ENCODE results near the gene SH3RF1. TPM values are rescaled to one million over a fixed set of nuclear protein-coding genes. Genes with fewer than 3 reads are reported as not detected.

Gene SH3RF1
- total and polyA plus RNA-seq, 7 experiments from 2014 or later = 0.08 to 3.8 (median 0.50) TPM; not detected in 3

DNA sequence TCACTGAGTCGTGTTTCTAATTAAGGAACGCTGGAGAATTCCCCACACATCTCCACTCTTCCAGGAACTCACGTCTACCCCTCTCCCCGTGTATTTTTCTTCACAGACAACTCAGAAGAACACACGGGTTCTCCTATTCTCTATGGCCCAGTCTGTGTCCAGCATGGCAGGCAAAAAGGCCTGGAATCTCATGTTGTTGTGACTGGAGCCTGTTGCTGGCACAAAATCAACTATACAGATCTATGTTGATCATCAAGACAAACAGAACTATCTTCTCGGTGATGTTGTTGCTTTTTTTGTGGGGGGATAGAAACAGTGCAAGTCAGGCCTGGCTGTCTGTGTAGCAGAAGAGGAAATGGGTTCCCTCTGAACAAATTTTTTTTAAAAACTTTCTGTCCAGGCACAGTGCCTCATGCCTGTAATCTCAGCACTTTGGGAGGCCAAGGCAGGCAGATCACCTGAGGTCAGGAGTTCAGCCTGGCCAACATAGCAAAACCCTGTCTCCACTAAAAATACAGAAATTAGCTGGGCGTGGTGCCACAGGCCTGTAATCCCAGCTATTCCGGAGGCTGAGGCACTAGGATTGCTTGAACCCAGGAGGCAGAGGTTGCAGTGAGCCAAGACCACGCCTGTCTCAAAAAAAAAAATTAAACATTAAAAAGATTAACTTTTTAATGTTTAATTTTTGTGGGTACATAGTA, 210.2 kb downstream of the SH3RF1 start:
- H3K4me3 ChIP-seq (ENCODE audit: low read length) = no peak overlapping the region
- POLR2A ChIA-PET = no interaction called here
- H3K4me1 Mint-ChIP-seq = peaks cover 0 to 3% (median 0%) of the 10 kb centered on the region in 7 donors
- no peaks in the 10 kb centered on the region for H3K27me3 ChIP-seq (ENCODE audit: control insufficient read depth in 2 of 2, insufficient read depth in 2 of 2, low read length in 2 of 2)
- H3K9me3 ChIP-seq (ENCODE audit: control insufficient read depth in 2 of 3, low read length in 3 of 3) = no peaks in the 10 kb centered on the region
- no peak for ATAC-seq
- no peaks in the 10 kb centered on the region for H3K36me3 ChIP-seq (ENCODE audit: control insufficient read depth in 2 of 3, insufficient read depth in 3 of 3, low read length in 3 of 3)
- no peaks in the 10 kb centered on the region for H3K9me3 Mint-ChIP-seq
- CTCF ChIA-PET = no interaction called here
- no peak for DNase-seq
- H3K4me1 ChIP-seq (ENCODE audit: control insufficient read depth in 2 of 2, insufficient read depth in 2 of 2, low read length in 2 of 2) = no peaks in the 10 kb centered on the region
- H3K36me3 Mint-ChIP-seq = no peaks in the 10 kb centered on the region
- no peak overlapping the region for H3K4me3 Mint-ChIP-seq
- H3K27ac ChIP-seq (ENCODE audit: low read depth, low read length) = no peak overlapping the region
- H3K27ac Mint-ChIP-seq = no peak overlapping the region
- intact Hi-C loops (cut with micrococcal nuclease) = no loop called here
- peaks cover 0 to 9% (median 0%) of the 10 kb centered on the region in 5 donors for H3K27me3 Mint-ChIP-seq

DNA sequence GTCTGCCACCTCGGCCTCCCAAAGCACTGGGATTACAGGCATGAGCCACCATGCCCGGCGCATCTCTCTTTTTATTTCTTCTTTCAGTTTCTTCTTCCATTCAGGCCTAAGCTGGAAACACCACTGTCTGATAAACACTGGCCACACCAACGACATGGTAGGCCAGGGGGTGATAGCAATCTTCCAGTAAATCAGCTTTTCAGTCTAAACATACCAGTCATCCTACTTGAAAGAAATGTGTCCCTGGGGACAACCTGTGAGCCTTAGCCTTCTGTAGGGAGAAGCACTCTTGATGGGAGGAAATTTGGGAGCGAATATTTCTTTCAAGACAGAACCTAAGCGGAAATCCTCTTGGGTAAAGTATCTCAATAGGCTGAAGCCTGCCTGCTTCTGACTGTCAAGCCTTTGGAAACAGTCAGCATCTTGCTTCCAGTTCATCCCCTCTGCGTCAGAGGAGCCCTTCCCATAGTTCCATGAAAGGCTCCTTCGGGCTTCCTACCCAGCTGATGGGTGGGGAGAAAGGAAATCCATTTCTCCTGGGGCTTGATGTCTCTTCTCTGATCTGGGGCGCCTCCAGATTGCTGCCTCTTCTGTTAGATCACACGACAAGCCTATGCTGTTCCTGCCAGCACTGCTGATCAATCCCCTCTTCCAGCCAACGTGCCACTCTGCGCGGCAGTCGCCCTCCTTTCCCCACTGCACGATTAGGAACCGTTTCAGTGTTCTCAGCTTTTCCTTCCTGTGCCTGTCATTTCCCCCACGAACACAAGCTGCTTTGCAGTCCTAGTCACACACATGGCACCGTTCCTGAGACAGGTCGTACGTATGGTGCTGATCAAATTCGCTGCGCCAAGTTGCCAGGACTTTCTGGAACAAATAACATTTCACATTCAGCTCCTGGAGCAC, 211.2 kb downstream of the SH3RF1 start:
- no peak overlapping the region for H3K4me3 Mint-ChIP-seq
- no peaks in the 10 kb centered on the region for H3K4me1 ChIP-seq (ENCODE audit: control insufficient read depth in 2 of 2, insufficient read depth in 2 of 2, low read length in 2 of 2)
- ChIA-PET CTCF (no interaction called here), POLR2A (no interaction called here)
- H3K36me3 Mint-ChIP-seq = no peaks in the 10 kb centered on the region
- H3K27ac ChIP-seq (ENCODE audit: low read depth, low read length) = no peak overlapping the region
- no peaks in the 10 kb centered on the region for H3K9me3 Mint-ChIP-seq
- no peak for ATAC-seq
- intact Hi-C loops (cut with micrococcal nuclease) = no loop called here
- DNase-seq = no peak
- H3K4me3 ChIP-seq (ENCODE audit: low read length) = no peak overlapping the region
- H3K9me3 ChIP-seq (ENCODE audit: control insufficient read depth in 2 of 3, low read length in 3 of 3) = no peaks in the 10 kb centered on the region
- peaks cover 0 to 3% (median 0%) of the 10 kb centered on the region in 7 donors for H3K4me1 Mint-ChIP-seq
- no peak overlapping the region for H3K27ac Mint-ChIP-seq
- no peaks in the 10 kb centered on the region for H3K27me3 ChIP-seq (ENCODE audit: control insufficient read depth in 2 of 2, insufficient read depth in 2 of 2, low read length in 2 of 2)
- H3K36me3 ChIP-seq (ENCODE audit: control insufficient read depth in 2 of 3, insufficient read depth in 3 of 3, low read length in 3 of 3) = no peaks in the 10 kb centered on the region
- H3K27me3 Mint-ChIP-seq = peaks cover 0 to 9% (median 0%) of the 10 kb centered on the region in 5 donors

DNA sequence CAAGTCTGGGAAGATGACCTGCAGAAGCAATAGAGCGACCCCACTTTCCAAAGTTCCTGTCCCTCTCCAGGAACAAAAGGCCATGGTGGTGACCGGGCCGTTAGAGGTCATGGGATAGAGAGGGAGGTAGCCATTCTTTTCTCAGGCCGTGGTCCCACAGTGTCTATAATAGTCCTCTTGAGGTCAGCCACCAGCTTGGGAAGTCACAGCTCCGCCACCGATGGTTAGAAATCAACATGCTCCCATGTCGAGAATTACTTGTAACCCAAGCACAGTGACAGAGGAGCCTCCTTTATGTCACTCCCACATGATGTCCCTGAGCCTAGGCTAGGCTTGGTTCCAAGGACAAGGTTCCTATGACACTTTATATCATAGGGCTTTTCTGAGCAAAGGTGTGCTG, 212.4 kb downstream of the SH3RF1 start:
- Mint-ChIP-seq H3K27me3 (peaks cover 0 to 9% (median 0%) of the 10 kb centered on the region in 5 donors), H3K36me3 (no peaks in the 10 kb centered on the region), H3K9me3 (no peaks in the 10 kb centered on the region), H3K4me1 (peaks cover 0 to 3% (median 0%) of the 10 kb centered on the region in 7 donors), H3K27ac (no peak overlapping the region), H3K4me3 (no peak overlapping the region)
- no peaks in the 10 kb centered on the region for H3K4me1 ChIP-seq (ENCODE audit: control insufficient read depth in 2 of 2, insufficient read depth in 2 of 2, low read length in 2 of 2)
- no peaks in the 10 kb centered on the region for H3K27me3 ChIP-seq (ENCODE audit: control insufficient read depth in 2 of 2, insufficient read depth in 2 of 2, low read length in 2 of 2)
- DNase-seq (no peak), ATAC-seq (no peak)
- no peak overlapping the region for H3K27ac ChIP-seq (ENCODE audit: low read depth, low read length)
- H3K9me3 ChIP-seq (ENCODE audit: control insufficient read depth in 2 of 3, low read length in 3 of 3) = no peaks in the 10 kb centered on the region
- H3K36me3 ChIP-seq (ENCODE audit: control insufficient read depth in 2 of 3, insufficient read depth in 3 of 3, low read length in 3 of 3) = no peaks in the 10 kb centered on the region
- ChIA-PET CTCF (no interaction called here), POLR2A (no interaction called here)
- no peak overlapping the region for H3K4me3 ChIP-seq (ENCODE audit: low read length)
- intact Hi-C loops (cut with micrococcal nuclease) = no loop called here

DNA sequence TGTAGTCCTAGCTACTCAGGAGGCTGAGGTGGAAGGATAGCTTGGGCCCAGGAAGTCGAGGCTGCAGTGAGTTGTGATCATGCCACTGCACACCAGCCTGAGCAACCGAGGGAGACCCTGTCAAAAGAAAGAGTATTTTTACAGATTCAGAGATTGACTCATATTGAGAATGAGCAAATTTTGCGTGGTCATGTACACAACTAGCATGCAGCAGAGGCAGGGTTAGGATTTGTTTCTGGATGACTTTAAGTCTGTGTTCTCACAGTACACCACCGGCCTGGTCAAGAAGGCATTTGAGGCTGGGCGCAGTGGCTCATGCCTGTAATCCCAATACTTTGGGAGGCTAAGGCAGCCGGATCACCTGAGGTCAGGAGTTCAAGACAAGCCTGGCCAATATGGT, 215.9 kb downstream of the SH3RF1 start:
- ATAC-seq (no peak), DNase-seq (no peak)
- ChIA-PET CTCF (no interaction called here), POLR2A (no interaction called here)
- intact Hi-C loops (cut with micrococcal nuclease) = no loop called here
- peaks cover 0 to 3% (median 0%) of the 10 kb centered on the region in 11 donors for H3K9me3 Mint-ChIP-seq
- H3K27me3 ChIP-seq (ENCODE audit: control insufficient read depth in 2 of 2, insufficient read depth in 2 of 2, low read length in 2 of 2) = no peaks in the 10 kb centered on the region
- H3K4me3 Mint-ChIP-seq = no peak overlapping the region
- H3K36me3 ChIP-seq (ENCODE audit: control insufficient read depth in 2 of 3, insufficient read depth in 3 of 3, low read length in 3 of 3) = no peaks in the 10 kb centered on the region
- H3K27ac ChIP-seq (ENCODE audit: low read depth, low read length) = no peak overlapping the region
- peaks cover 0 to 7% (median 0%) of the 10 kb centered on the region in 5 donors for H3K27me3 Mint-ChIP-seq
- H3K36me3 Mint-ChIP-seq = no peaks in the 10 kb centered on the region
- H3K4me1 ChIP-seq (ENCODE audit: control insufficient read depth in 2 of 2, insufficient read depth in 2 of 2, low read length in 2 of 2) = no peaks in the 10 kb centered on the region
- H3K4me3 ChIP-seq (ENCODE audit: low read length) = no peak overlapping the region
- peaks cover 0 to 2% (median 0%) of the 10 kb centered on the region in 7 donors for H3K4me1 Mint-ChIP-seq
- no peaks in the 10 kb centered on the region for H3K9me3 ChIP-seq (ENCODE audit: control insufficient read depth in 2 of 3, low read length in 3 of 3)
- no peak overlapping the region for H3K27ac Mint-ChIP-seq

DNA sequence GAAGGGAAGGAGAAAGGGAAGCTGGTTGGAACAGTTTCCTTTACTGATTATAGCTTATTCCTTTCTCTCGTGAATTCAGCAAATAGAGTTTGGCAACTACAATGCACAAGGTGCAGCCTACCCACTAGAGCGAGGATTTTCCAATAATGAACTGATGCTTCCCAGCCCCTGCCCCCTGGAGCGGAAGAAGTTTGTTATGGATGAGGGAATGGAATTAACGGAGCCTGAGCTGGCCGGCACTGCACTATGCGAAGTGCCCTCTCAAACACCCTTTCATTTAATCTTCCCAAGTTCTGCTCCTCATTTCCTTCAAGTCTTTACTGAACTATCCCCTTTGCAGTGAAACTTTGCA, 218.2 kb downstream of the SH3RF1 start:
- ChIA-PET CTCF (no interaction called here), POLR2A (no interaction called here)
- Mint-ChIP-seq H3K36me3 (no peaks in the 10 kb centered on the region), H3K9me3 (peaks cover 0 to 3% (median 0%) of the 10 kb centered on the region in 11 donors), H3K4me3 (no peak overlapping the region), H3K27me3 (peaks cover 0 to 7% (median 0%) of the 10 kb centered on the region in 5 donors), H3K27ac (no peak overlapping the region), H3K4me1 (no peaks in the 10 kb centered on the region)
- Histone ChIP-seq H3K27me3 (ENCODE audit: control insufficient read depth in 2 of 2, insufficient read depth in 2 of 2, low read length in 2 of 2) (no peaks in the 10 kb centered on the region), H3K9me3 (ENCODE audit: control insufficient read depth in 2 of 3, low read length in 3 of 3) (no peaks in the 10 kb centered on the region), H3K36me3 (ENCODE audit: control insufficient read depth in 2 of 3, insufficient read depth in 3 of 3, low read length in 3 of 3) (no peaks in the 10 kb centered on the region), H3K27ac (ENCODE audit: low read depth, low read length) (no peak overlapping the region), H3K4me3 (ENCODE audit: low read length) (no peak overlapping the region), H3K4me1 (ENCODE audit: control insufficient read depth in 2 of 2, insufficient read depth in 2 of 2, low read length in 2 of 2) (no peaks in the 10 kb centered on the region)
- DNase-seq = no peak
- intact Hi-C loops (cut with micrococcal nuclease) = no loop called here
- ATAC-seq = no peak

DNA sequence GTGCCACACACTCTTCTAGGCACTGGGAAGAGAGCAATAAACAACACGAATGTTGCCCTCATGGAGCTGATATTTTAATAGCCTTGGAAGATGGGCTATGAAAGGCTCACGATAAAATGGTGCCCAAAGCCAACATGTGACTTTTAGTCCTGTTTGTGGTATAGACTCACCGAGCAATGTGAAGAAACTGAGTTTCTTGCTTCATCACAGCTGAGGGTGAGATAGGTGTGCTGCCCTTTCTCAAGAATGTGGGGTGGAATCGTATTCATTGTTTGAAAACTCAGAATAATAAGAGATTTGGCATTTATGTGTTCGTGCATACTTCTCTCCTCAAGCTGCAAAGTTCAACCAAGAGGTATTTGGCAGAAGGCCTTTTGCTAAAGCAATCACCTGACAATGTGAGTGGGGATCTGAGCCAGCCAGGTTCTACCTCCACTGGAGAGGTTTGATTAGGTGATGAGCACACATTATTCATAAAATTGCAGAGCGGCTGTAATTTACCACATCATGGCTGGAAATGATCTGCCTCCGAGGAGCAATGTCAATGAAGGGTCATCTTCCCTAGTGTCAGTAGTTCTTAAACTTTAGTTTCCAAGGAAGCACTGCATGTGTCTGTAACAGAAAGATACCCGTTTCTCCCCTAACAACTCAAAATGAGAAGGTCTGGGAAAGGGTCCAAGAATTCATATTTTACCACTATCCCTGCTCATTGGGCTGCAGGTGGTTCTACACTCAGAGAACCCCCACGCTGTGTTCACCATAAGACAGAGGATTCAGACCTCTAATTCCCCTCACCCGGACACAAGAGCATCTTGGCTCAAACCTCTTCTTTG, 218.8 kb downstream of the SH3RF1 start:
- Mint-ChIP-seq H3K4me3 (no peak overlapping the region), H3K9me3 (peaks cover 0 to 3% (median 0%) of the 10 kb centered on the region in 11 donors), H3K36me3 (no peaks in the 10 kb centered on the region), H3K27me3 (peaks cover 0 to 7% (median 0%) of the 10 kb centered on the region in 5 donors), H3K27ac (no peak overlapping the region), H3K4me1 (no peaks in the 10 kb centered on the region)
- Histone ChIP-seq H3K4me3 (ENCODE audit: low read length) (no peak overlapping the region), H3K4me1 (ENCODE audit: control insufficient read depth in 2 of 2, insufficient read depth in 2 of 2, low read length in 2 of 2) (no peaks in the 10 kb centered on the region), H3K9me3 (ENCODE audit: control insufficient read depth in 2 of 3, low read length in 3 of 3) (no peaks in the 10 kb centered on the region), H3K36me3 (ENCODE audit: control insufficient read depth in 2 of 3, insufficient read depth in 3 of 3, low read length in 3 of 3) (no peaks in the 10 kb centered on the region), H3K27ac (ENCODE audit: low read depth, low read length) (no peak overlapping the region), H3K27me3 (ENCODE audit: control insufficient read depth in 2 of 2, insufficient read depth in 2 of 2, low read length in 2 of 2) (no peaks in the 10 kb centered on the region)
- ATAC-seq (no peak), DNase-seq (no peak)
- CTCF ChIA-PET = no interaction called here
- intact Hi-C loops (cut with micrococcal nuclease) = no loop called here
- POLR2A ChIA-PET = no interaction called here
